Endothelial cell of umbilical vein (primary cell): ENCODE results near the gene ZNF273. TPM values are rescaled to one million over a fixed set of nuclear protein-coding genes. Genes with fewer than 3 reads are reported as not detected.

ENCODE experiments used
- BruUV-seq: library from RNA; stranded (reverse); fragments of 400-500 nt; replicated peaks from 2 replicates; lab custom pipeline; 2021; lab: Mats Ljungman, UMichigan
- CTCF ChIA-PET: fragments of 300-600, 350-600 bp; sonication (Branson Sonifier 250); formaldehyde crosslinking; loops from one replicate; lab custom pipeline; 2021; ENCODE audit warnings: antibody characterized with exemption, inconsistent platforms; lab: Charles Lee
- POLR2A ChIA-PET: fragments of 300-600, 350-600 bp; sonication (Branson Sonifier 250); formaldehyde crosslinking; loops from one replicate; lab custom pipeline; 2021; ENCODE audit warnings: antibody characterized with exemption, inconsistent platforms; lab: Charles Lee
- DNase-seq: peaks from one replicate; pipeline ENCODE4 v3.0.0-alpha.2; 2011; ENCODE audit warnings: low read depth, low spot score
- FAIRE-seq: peaks from 2 replicates; lab custom pipeline; 2011; peaks lifted over from hg19 to GRCh38; lab: Jason Lieb, UNC
- H2AFZ ChIP-seq: 2 replicates; pipeline ENCODE4 v1.6.0; 2012; ENCODE audit warnings: low read depth, low read length, control low read depth, inconsistent platforms
- H3K27ac ChIP-seq: 2 replicates; pipeline ENCODE4 v1.5.1; 2011; ENCODE audit warnings: low read depth, mild to moderate bottlenecking, control low read depth, low read length, moderate library complexity; ENCODE audit not compliant: insufficient read depth
- H3K27me3 ChIP-seq, 2 experiments: 2 replicates each; pipeline versions ENCODE4 v1.6.0 to v1.6.1; 2011; ENCODE audit warnings: low read length in 2 of 2, mixed read lengths in 1 of 2; ENCODE audit not compliant: control insufficient read depth in 2 of 2, insufficient read depth in 2 of 2
- H3K36me3 ChIP-seq, 2 experiments: 2 replicates in 1 of 2; 3 replicates in 1 of 2; pipeline ENCODE4 v1.5.1; 2011; ENCODE audit warnings: low read length in 2 of 2, mild to moderate bottlenecking in 1 of 2, moderate library complexity in 1 of 2; ENCODE audit not compliant: control insufficient read depth in 2 of 2, insufficient read depth in 2 of 2; ENCODE audit errors: extremely low read depth in 1 of 2
- H3K4me1 ChIP-seq: 3 replicates; pipeline ENCODE4 v1.5.1; 2011; ENCODE audit warnings: mild to moderate bottlenecking, low read length; ENCODE audit not compliant: control insufficient read depth, insufficient read depth; ENCODE audit errors: extremely low read depth
- H3K4me2 ChIP-seq: 2 replicates; pipeline ENCODE4 v1.6.1; 2011; ENCODE audit warnings: low read length, control low read depth, mixed read lengths; ENCODE audit not compliant: insufficient read depth
- H3K4me3 ChIP-seq, 3 experiments: fragments of 200-600 bp in 1 of 3; sonication (generic), shearing (Covaris generic) in 1 of 3; replicated peaks in 1 of 3; 2 replicates each; pipeline ENCODE4 v1.5.1; 2011 to 2016; ENCODE audit warnings: control low read depth in 3 of 3, low read length in 3 of 3, mild to moderate bottlenecking in 2 of 3, inconsistent platforms in 1 of 3, low read depth in 1 of 3, moderate library complexity in 1 of 3; ENCODE audit not compliant: insufficient read depth in 1 of 3
- H3K79me2 ChIP-seq: 2 replicates; pipeline ENCODE4 v1.6.0; 2012; ENCODE audit warnings: low read length, inconsistent platforms; ENCODE audit not compliant: control insufficient read depth, insufficient read depth
- H3K9ac ChIP-seq: replicated peaks from 2 replicates; pipeline ENCODE3; 2011; ENCODE audit warnings: low read length, control low read depth; ENCODE audit not compliant: insufficient read depth; ENCODE audit errors: extremely low read depth
- H3K9me1 ChIP-seq: replicated peaks from 3 replicates; pipeline ENCODE4 v1.6.0; 2011; ENCODE audit warnings: mild to moderate bottlenecking, low read length; ENCODE audit not compliant: control insufficient read depth, insufficient read depth; ENCODE audit errors: extremely low read depth
- H3K9me3 ChIP-seq: replicated peaks from 2 replicates; pipeline ENCODE4 v1.5.1; 2012; ENCODE audit warnings: low read length, inconsistent platforms; ENCODE audit not compliant: control insufficient read depth, insufficient read depth
- H4K20me1 ChIP-seq: replicated peaks from 2 replicates; pipeline ENCODE3; 2011; ENCODE audit warnings: mild to moderate bottlenecking, low read length; ENCODE audit not compliant: control insufficient read depth, insufficient read depth; ENCODE audit errors: extremely low read depth
- CTCF ChIP-seq, 2 donors: IDR thresholded peaks; 1 replicate in 1 of 2; 2 replicates in 1 of 2; pipeline ENCODE4 v1.5.1; 2011; ENCODE audit warnings: low read length in 2 of 2, mild to moderate bottlenecking in 2 of 2, moderate library complexity in 2 of 2, control low read depth in 1 of 2, inconsistent platforms in 1 of 2, low read depth in 1 of 2; ENCODE audit not compliant: insufficient read depth in 1 of 2; ENCODE audit errors: extremely low read depth in 1 of 2
- EZH2 ChIP-seq: IDR thresholded peaks from 2 replicates; pipeline ENCODE4 v1.6.1; 2012; ENCODE audit warnings: borderline replicate concordance, low read depth, mild to moderate bottlenecking, moderate library complexity, low read length, inconsistent platforms; ENCODE audit not compliant: severe bottlenecking
- FOS ChIP-seq: IDR thresholded peaks from 2 replicates; pipeline ENCODE4 v1.6.1; 2011; ENCODE audit warnings: mild to moderate bottlenecking, low read length, moderate library complexity, borderline replicate concordance; ENCODE audit not compliant: insufficient read depth
- GATA2 ChIP-seq: IDR thresholded peaks from 2 replicates; pipeline ENCODE4 v1.7.0; 2011; ENCODE audit warnings: low read depth, mild to moderate bottlenecking, moderate library complexity, mixed read lengths, low read length; ENCODE audit not compliant: insufficient read length, insufficient read depth
- JUN ChIP-seq: IDR thresholded peaks from 2 replicates; pipeline ENCODE4 v1.6.1; 2011; ENCODE audit warnings: borderline replicate concordance, low read depth; ENCODE audit not compliant: insufficient read length, insufficient read depth
- MAX ChIP-seq: IDR thresholded peaks from 2 replicates; pipeline ENCODE4 v1.6.1; 2011; ENCODE audit not compliant: insufficient read depth, insufficient read length
- MYC ChIP-seq: IDR thresholded peaks from one replicate; pipeline ENCODE4 v1.6.1; 2011; ENCODE audit warnings: mild to moderate bottlenecking, low read depth, low read length
- POLR2A ChIP-seq: IDR thresholded peaks from 2 replicates; pipeline ENCODE4 v1.6.1; 2012; ENCODE audit warnings: low read depth, mild to moderate bottlenecking, control low read depth, low read length
- dilution Hi-C: fragments of 300-500 bp; cut with MboI; formaldehyde crosslinking; loops from one replicate; pipeline ENCODE4 v1.15.0; 2019; ENCODE audit warnings: low sequenced_read_pairs; ENCODE audit not compliant: extremely low pct_ligation_motif_present
- intact Hi-C: fragments of 100-400 bp; cut with micrococcal nuclease; formaldehyde crosslinking; loops from one replicate; pipeline ENCODE4 v1.10.0; 2022
- polyA plus RNA-seq, 4 experiments: library from polyadenylated mRNA; depleted of rRNA in 3 of 4; stranded (reverse) in 3 of 4; unstranded in 1 of 4; fragments of >200 nt; gene quantifications; 2 replicates each; pipeline versions ENCODE4 v1.2.1 to v1.2.3, GENCODE V29; 2011 to 2012; ENCODE audit warnings: missing spikeins in 1 of 4
- total RNA-seq: library from RNA; stranded (reverse); gene quantifications from 2 replicates; pipeline ENCODE4 v1.2.3, GENCODE V29; 2021

ZNF273 gene
- total and polyA plus RNA-seq, 2 donors (not counting 3 experiments of a cell fraction or from before 2014, with no cell fraction given), result 1.4 to 4.1 TPM

- FAIRE-seq (no peak), DNase-seq (no peak)
- no peak overlapping the region for H3K4me3 ChIP-seq
- no peaks in the 10 kb centered on the region for H3K4me1 ChIP-seq
- no peak for TF ChIP-seq MYC
- TF ChIP-seq POLR2A, result no peak
- TF ChIP-seq JUN, result no peak
- no peak for TF ChIP-seq MAX
- no peak for TF ChIP-seq CTCF (IDR thresholded peaks at IDR 0.05; ENCODE audit: extremely low read depth in 1 of 2, insufficient read depth in 1 of 2, low read depth in 1 of 2, low read length in 2 of 2)
- no peak for TF ChIP-seq GATA2
- TF ChIP-seq EZH2, result no peak
- no peak for TF ChIP-seq FOS
- dilution Hi-C loops, result no loop called here
- no TSS peak for BruUV-seq
- POLR2A ChIA-PET, result no interaction called here
- H2AFZ ChIP-seq, result no peak overlapping the region
- H3K27ac ChIP-seq, result no peak overlapping the region
- CTCF ChIA-PET, result interaction anchor here (0.5 kb wide), 1 partner anchor 390 kb away, joined by 4 read pairs; no protein-coding TSS in a partner anchor
- no peak overlapping the region for H3K9ac ChIP-seq
- H3K27me3 ChIP-seq, result peaks cover 20 to 26% of the 10 kb centered on the region in 2 experiments
- intact Hi-C loops, result no loop called here
- no peaks in the 10 kb centered on the region for H3K9me3 ChIP-seq
- no peaks in the 10 kb centered on the region for H3K9me1 ChIP-seq
- no peaks in the 10 kb centered on the region for H4K20me1 ChIP-seq
- H3K79me2 ChIP-seq, result no peaks in the 10 kb centered on the region
- H3K36me3 ChIP-seq, result no peaks in the 10 kb centered on the region
- H3K4me2 ChIP-seq, result no peak overlapping the region
These were observed 10.3 kb upstream of the ZNF273 start for GRCh38 chr7:64892666-64893309.
